GM23338 (cell line): ENCODE results near the gene VIPR1. TPM values are rescaled to one million over a fixed set of nuclear protein-coding genes. Genes with fewer than 3 reads are reported as not detected.

Experiments
- ATAC-seq: fragments of 200-7000 bp; cut with Tn5 transposase; 3 replicates; pipeline ENCODE4 v1.9.1; 2020
- DNase-seq: peaks from one replicate; pipeline ENCODE4 v3.0.0-alpha.2; 2015; ENCODE audit warnings: low spot score
- H2AFZ ChIP-seq: fragments of 200-600 bp; sonication (generic); 2 replicates; pipeline ENCODE4 v1.8.0; 2016; ENCODE audit warnings: antibody characterized with exemption, mild to moderate bottlenecking, moderate library complexity
- H3F3A ChIP-seq: fragments of 200-600 bp; sonication (generic); replicated peaks from 2 replicates; pipeline ENCODE4 v1.8.0; 2017; ENCODE audit warnings: antibody characterized with exemption, mixed run types, low read depth
- H3K27ac ChIP-seq: fragments of 200-600 bp; sonication (generic); 2 replicates; pipeline ENCODE4 v1.6.1; 2016; ENCODE audit warnings: low read depth
- H3K27me3 ChIP-seq: fragments of 200-600 bp; sonication (generic); 2 replicates; pipeline ENCODE4 v1.8.0; 2016; ENCODE audit warnings: mild to moderate bottlenecking, mixed run types, moderate library complexity; ENCODE audit not compliant: insufficient read depth
- H3K36me3 ChIP-seq: fragments of 200-600 bp; sonication (generic); 2 replicates; pipeline ENCODE4 v1.8.0; 2016; ENCODE audit warnings: mild to moderate bottlenecking; ENCODE audit not compliant: insufficient read depth
- H3K4me1 ChIP-seq: fragments of 200-600 bp; sonication (generic); 2 replicates; pipeline ENCODE4 v1.8.0; 2016; ENCODE audit warnings: mild to moderate bottlenecking, moderate library complexity; ENCODE audit not compliant: insufficient read depth
- H3K4me2 ChIP-seq: fragments of 200-600 bp; sonication (generic); 2 replicates; pipeline ENCODE4 v1.7.1; 2017; ENCODE audit warnings: mixed run types
- H3K4me3 ChIP-seq: fragments of 200-600 bp; sonication (generic); 2 replicates; pipeline ENCODE4 v1.6.1; 2016; ENCODE audit warnings: mixed run types
- H3K79me2 ChIP-seq: fragments of 200-600 bp; sonication (generic); replicated peaks from 2 replicates; pipeline ENCODE4 v1.8.0; 2017; ENCODE audit warnings: mild to moderate bottlenecking; ENCODE audit not compliant: insufficient read depth
- H3K9me2 ChIP-seq: fragments of 200-600 bp; sonication (generic); 2 replicates; pipeline ENCODE4 v1.8.0; 2017; ENCODE audit not compliant: insufficient read depth
- H4K20me1 ChIP-seq: fragments of 200-600 bp; sonication (generic); replicated peaks from 2 replicates; pipeline ENCODE4 v1.8.0; 2017; ENCODE audit warnings: mild to moderate bottlenecking; ENCODE audit not compliant: insufficient read depth
- H3K27ac Mint-ChIP-seq: 2 replicates; pipeline ENCODE4 v1.8.0; 2020; ENCODE audit warnings: inconsistent platforms, mild to moderate bottlenecking, moderate library complexity, mixed read lengths
- H3K27me3 Mint-ChIP-seq: 3 replicates; pipeline ENCODE4 v1.8.0; 2022; ENCODE audit warnings: low read depth, mild to moderate bottlenecking, moderate library complexity, mixed read lengths, inconsistent platforms; ENCODE audit not compliant: insufficient read depth, poor library complexity
- H3K36me3 Mint-ChIP-seq: 3 replicates; pipeline ENCODE4 v1.8.0; 2021; ENCODE audit warnings: low read depth, mild to moderate bottlenecking, inconsistent platforms, moderate library complexity, mixed read lengths
- H3K4me1 Mint-ChIP-seq: 3 replicates; pipeline ENCODE4 v1.8.0; 2020; ENCODE audit warnings: mild to moderate bottlenecking, inconsistent platforms, mixed read lengths
- H3K4me3 Mint-ChIP-seq: 3 replicates; pipeline ENCODE4 v1.8.0; 2021; ENCODE audit warnings: moderate library complexity, mild to moderate bottlenecking, inconsistent platforms, mixed read lengths
- H3K9me3 Mint-ChIP-seq: 3 replicates; pipeline ENCODE4 v1.8.0; 2020; ENCODE audit warnings: moderate library complexity, mild to moderate bottlenecking, inconsistent platforms, mixed read lengths
- CREB1 ChIP-seq: fragments of 250-450 bp; sonication (Bioruptor Pico); IDR thresholded peaks from 2 replicates; pipeline ENCODE4 v1.5.0; 2020; ENCODE audit warnings: low read depth, mild to moderate bottlenecking, moderate library complexity
- CTCF ChIP-seq, 2 experiments: fragments of 200-600 bp in 1 of 2; sonication (generic) in 1 of 2; conservative IDR thresholded peaks; 2 replicates each; pipeline versions ENCODE4 v1.5.1 to v1.6.1; 2016 to 2017; ENCODE audit warnings: antibody characterized with exemption in 2 of 2, low read depth in 2 of 2, mild to moderate bottlenecking in 2 of 2, moderate library complexity in 1 of 2
- ETS1 ChIP-seq: IDR thresholded peaks from 2 replicates; pipeline ENCODE4 v1.6.1; 2016; ENCODE audit warnings: antibody characterized with exemption
- EZH2 ChIP-seq: fragments of 200-600 bp; sonication (generic); IDR thresholded peaks from one replicate; pipeline ENCODE4 v1.8.0; 2017; ENCODE audit warnings: antibody characterized with exemption, mild to moderate bottlenecking, low read depth; ENCODE audit not compliant: unreplicated experiment
- EZH2phosphoT487 ChIP-seq: fragments of 200-600 bp; sonication (generic); IDR thresholded peaks from one replicate; pipeline ENCODE4 v1.8.1; 2018; ENCODE audit warnings: antibody characterized with exemption; ENCODE audit not compliant: unreplicated experiment
- JUNB ChIP-seq: IDR thresholded peaks from one replicate; pipeline ENCODE4 v1.6.1; 2016; ENCODE audit warnings: antibody characterized with exemption; ENCODE audit not compliant: unreplicated experiment
- NANOG ChIP-seq: IDR thresholded peaks from 2 replicates; pipeline ENCODE4 v1.6.1; 2016; ENCODE audit warnings: antibody characterized with exemption, borderline replicate concordance
- POLR2AphosphoS5 ChIP-seq: IDR thresholded peaks from 2 replicates; pipeline ENCODE4 v1.6.1; 2016; ENCODE audit warnings: antibody characterized with exemption, low read depth
- STAT1 ChIP-seq: IDR thresholded peaks from one replicate; pipeline ENCODE4 v1.6.1; 2016; ENCODE audit warnings: antibody characterized with exemption; ENCODE audit not compliant: unreplicated experiment
- ZNF114 ChIP-seq: fragments of 250-450 bp; sonication (Bioruptor Pico); IDR thresholded peaks from 2 replicates; pipeline ENCODE4 v1.5.0; 2020; ENCODE audit warnings: mild to moderate bottlenecking, moderate library complexity
- ZNF331 ChIP-seq: fragments of 250-450 bp; sonication (Bioruptor Pico); IDR thresholded peaks from 2 replicates; pipeline ENCODE4 v1.5.0; 2020; ENCODE audit warnings: low read depth, mild to moderate bottlenecking, moderate library complexity
- ZNF462 ChIP-seq: fragments of 250-450 bp; sonication (Bioruptor Pico); IDR thresholded peaks from 2 replicates; pipeline ENCODE4 v1.5.0; 2020; ENCODE audit warnings: mild to moderate bottlenecking, moderate library complexity
- polyA plus RNA-seq: library from polyadenylated mRNA; unstranded; fragments of >200 nt; fragmentation: Nextera tagmentation; extraction: Ambion mirVana; gene quantifications from 2 replicates; pipeline ENCODE4 v1.2.1, GENCODE V29; 2016
- total RNA-seq: library from RNA; depleted of rRNA; stranded (reverse); fragments of >200 nt; shearing (Covaris generic); gene quantifications from 2 replicates; pipeline ENCODE4 v1.2.3, GENCODE V29; 2014

The VIPR1 gene
- total and polyA plus RNA-seq, 2 experiments from 2014 or later = 6.3 to 19.3 TPM

- TF ChIP-seq NANOG = no peak
- no peak for TF ChIP-seq STAT1
- TF ChIP-seq ETS1 = no peak
- TF ChIP-seq POLR2AphosphoS5 = no peak
- TF ChIP-seq ZNF331 = no peak
- TF ChIP-seq CREB1 (CRISPR knock-in tag) = no peak
- TF ChIP-seq EZH2phosphoT487 = no peak
- TF ChIP-seq EZH2 = no peak
These were observed 46.7 kb downstream of the VIPR1 start (continued) for GRCh38 chr3:42549131-42549530.

GRCh38 chr3:42550250-42550649 is 47.8 kb downstream of the VIPR1 start:
- ATAC-seq = no peak
- Mint-ChIP-seq H3K4me1 (peaks cover 11% of the 10 kb centered on the region; the same call in 2 of the 3 replicates), H3K27ac (no peak overlapping the region), H3K36me3 (peaks cover 30% of the 10 kb centered on the region), H3K9me3 (no peaks in the 10 kb centered on the region; the same call in 2 of the 3 replicates), H3K27me3 (peaks cover 2% of the 10 kb centered on the region), H3K4me3 (no peak overlapping the region)
- Histone ChIP-seq H4K20me1 (no peaks in the 10 kb centered on the region; the same call in 1 of the 2 replicates), H3K9me2 (no peaks in the 10 kb centered on the region), H3K27me3 (no peaks in the 10 kb centered on the region), H3F3A (0 out of 2 replicates have a peak, but pooled peaks cover 3% of the 10 kb centered on the region), H3K4me1 (no peaks in the 10 kb centered on the region), H2AFZ (no peak overlapping the region), H3K4me2 (no peak overlapping the region), H3K79me2 (no peaks in the 10 kb centered on the region), H3K36me3 (peaks cover 17% of the 10 kb centered on the region; the same call in 1 of the 2 replicates), H3K27ac (no peak overlapping the region), H3K4me3 (no peak overlapping the region)
- TF ChIP-seq ZNF331 = no peak
- TF ChIP-seq EZH2phosphoT487 = no peak
- no peak for TF ChIP-seq CTCF (conservative IDR thresholded peaks at IDR 0.05; ENCODE audit: low read depth in 2 of 2)
- TF ChIP-seq JUNB = no peak
- TF ChIP-seq STAT1 = no peak
- TF ChIP-seq CREB1 (CRISPR knock-in tag) = no peak
- no peak for TF ChIP-seq ZNF462 (CRISPR knock-in tag)
- TF ChIP-seq NANOG = no peak
- no peak for TF ChIP-seq ETS1
- TF ChIP-seq ZNF114 (CRISPR knock-in tag) = no peak
- no peak for DNase-seq
